Measurements from ENCODE around the gene AFAP1L2. TPM values are rescaled to one million over a fixed set of nuclear protein-coding genes. Genes with fewer than 3 reads are reported as not detected.
A peak's percentile ranks its signal among the peaks of the same experiment; 100 is the strongest.

The AFAP1L2 gene
- total RNA-seq, 5 donors from 2014 or later (not counting 1 experiment from before 2014, with no cell fraction given), result 1.0 to 3.8 (median 2.1) TPM

GRCh38 chr10:114320249-114321116 lies 83.8 kb downstream of the AFAP1L2 start:
- Histone ChIP-seq H3K4me1 (ENCODE audit: control insufficient read depth in 1 of 2, extremely low read depth in 1 of 2, insufficient read depth in 2 of 2, low read length in 2 of 2) (no peaks in the 10 kb centered on the region), H3K9me3 (no peaks in the 10 kb centered on the region), H3K4me3 (ENCODE audit: control insufficient read depth in 1 of 2, extremely low read depth in 1 of 2, low read length in 1 of 2) (no peak overlapping the region), H3K36me3 (ENCODE audit: control insufficient read depth in 2 of 2, extremely low read depth in 1 of 2, insufficient read depth in 1 of 2, low read length in 1 of 2) (no peaks in the 10 kb centered on the region), H3K27ac (ENCODE audit: low read length) (no peak overlapping the region), H3K27me3 (replicated peaks in 1 of 2; ENCODE audit: control insufficient read depth in 2 of 2, extremely low read depth in 1 of 2, insufficient read depth in 2 of 2, low read length in 1 of 2) (peaks cover 0 to 9% of the 10 kb centered on the region in 2 experiments)
- H3K36me3 Mint-ChIP-seq, result no peaks in the 10 kb centered on the region
- H3K4me3 Mint-ChIP-seq, result no peak overlapping the region
- ATAC-seq (replicated peaks in 1 of 4) (no peak), DNase-seq (no peak)
- WGBS (ENCODE audit: insufficient coverage), result 90% methylated on average over 18 of the region's 23 CpGs
- peaks cover 0 to 2% of the 10 kb centered on the region in 2 donors for H3K27me3 Mint-ChIP-seq
- POLR2A ChIA-PET, result no interaction called here
- CTCF ChIA-PET, result no interaction called here
- H3K4me1 Mint-ChIP-seq, result no peaks in the 10 kb centered on the region
- H3K9me3 Mint-ChIP-seq, result no peaks in the 10 kb centered on the region
- H3K27ac Mint-ChIP-seq, result no peak overlapping the region

DNA sequence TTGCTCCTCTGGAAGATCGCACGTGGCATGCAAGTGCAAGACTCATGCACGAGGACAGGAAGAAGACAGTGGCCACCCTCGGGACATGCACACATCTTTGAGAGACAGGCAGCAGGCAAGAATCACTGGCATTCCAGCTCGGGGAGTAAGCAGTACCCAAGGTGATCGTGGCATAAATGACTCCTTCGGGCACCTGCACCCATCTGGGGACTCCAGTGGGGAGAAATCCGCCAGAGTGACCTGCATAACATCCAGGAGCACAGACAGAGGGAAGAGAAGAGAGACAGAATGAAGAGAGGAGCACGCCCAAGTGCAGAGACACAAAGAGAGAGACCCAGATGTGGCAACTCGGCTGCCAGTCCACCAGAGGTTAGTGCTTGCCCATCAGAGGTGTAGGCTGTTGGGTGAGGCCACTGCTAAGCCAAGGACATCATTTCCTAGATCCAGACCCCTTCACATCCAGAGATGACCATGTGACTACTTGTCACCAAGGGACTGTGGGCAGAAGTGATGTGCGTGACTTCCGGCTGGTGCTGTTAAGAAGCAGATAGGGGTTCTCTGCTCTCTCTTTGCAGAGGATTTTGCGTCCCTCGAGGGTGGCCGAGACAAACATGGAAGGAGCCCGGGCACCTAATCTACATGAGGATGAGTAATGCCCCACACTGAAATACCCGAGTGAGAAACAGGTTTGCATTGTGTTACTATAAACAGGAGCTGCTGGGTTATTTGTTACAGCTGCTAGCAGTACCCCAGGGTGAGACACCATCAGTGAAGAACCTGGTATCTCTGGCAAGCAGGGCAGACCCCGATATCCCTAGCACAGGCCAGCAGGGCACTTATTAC lies 84.7 kb downstream of the AFAP1L2 start:
- Mint-ChIP-seq H3K4me3 (no peak overlapping the region), H3K27ac (no peak overlapping the region), H3K36me3 (no peaks in the 10 kb centered on the region), H3K4me1 (no peaks in the 10 kb centered on the region), H3K9me3 (no peaks in the 10 kb centered on the region), H3K27me3 (peaks cover 0 to 2% of the 10 kb centered on the region in 2 donors)
- peaks cover 0 to 9% of the 10 kb centered on the region in 2 experiments for H3K27me3 ChIP-seq (replicated peaks in 1 of 2; ENCODE audit: control insufficient read depth in 2 of 2, extremely low read depth in 1 of 2, insufficient read depth in 2 of 2, low read length in 1 of 2)
- DNase-seq (no peak), ATAC-seq (replicated peaks in 1 of 4) (no peak)
- no peaks in the 10 kb centered on the region for H3K4me1 ChIP-seq (ENCODE audit: control insufficient read depth in 1 of 2, extremely low read depth in 1 of 2, insufficient read depth in 2 of 2, low read length in 2 of 2)
- H3K9me3 ChIP-seq, result no peaks in the 10 kb centered on the region
- no peaks in the 10 kb centered on the region for H3K36me3 ChIP-seq (ENCODE audit: control insufficient read depth in 2 of 2, extremely low read depth in 1 of 2, insufficient read depth in 1 of 2, low read length in 1 of 2)
- no peak overlapping the region for H3K27ac ChIP-seq (ENCODE audit: low read length)
- ChIA-PET POLR2A (no interaction called here), CTCF (no interaction called here)
- no peak overlapping the region for H3K4me3 ChIP-seq (ENCODE audit: control insufficient read depth in 1 of 2, extremely low read depth in 1 of 2, low read length in 1 of 2)
- WGBS (ENCODE audit: insufficient coverage), result 78% methylated on average over 11 of the region's 18 CpGs

DNA sequence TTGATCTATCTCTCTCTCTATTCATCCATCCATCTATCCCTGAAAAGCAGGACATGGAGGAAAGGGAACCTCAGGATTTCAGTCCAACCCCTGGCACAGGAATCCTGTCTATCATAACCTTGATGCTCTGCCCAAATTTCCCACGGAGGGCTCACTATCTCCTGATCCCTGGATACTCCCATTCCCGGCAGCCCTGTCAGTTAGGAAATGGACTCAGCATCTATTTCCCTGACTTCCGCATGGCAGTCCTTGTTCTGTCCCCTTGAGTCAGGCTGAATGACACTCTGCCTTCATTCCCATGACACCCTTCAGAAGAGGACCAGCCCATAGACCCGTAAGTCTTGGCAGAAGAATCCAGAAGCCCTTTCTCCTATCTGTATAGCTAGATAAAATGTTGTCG lies 87.6 kb downstream of the AFAP1L2 start:
- no peaks in the 10 kb centered on the region for H3K9me3 ChIP-seq
- peaks cover 0 to 2% of the 10 kb centered on the region in 2 donors for H3K27me3 Mint-ChIP-seq
- H3K4me3 ChIP-seq (ENCODE audit: control insufficient read depth in 1 of 2, extremely low read depth in 1 of 2, low read length in 1 of 2), result no peak overlapping the region
- peaks cover 0 to 9% of the 10 kb centered on the region in 2 experiments for H3K27me3 ChIP-seq (replicated peaks in 1 of 2; ENCODE audit: control insufficient read depth in 2 of 2, extremely low read depth in 1 of 2, insufficient read depth in 2 of 2, low read length in 1 of 2)
- H3K4me3 Mint-ChIP-seq, result no peak overlapping the region
- no peaks in the 10 kb centered on the region for H3K9me3 Mint-ChIP-seq
- H3K36me3 ChIP-seq (ENCODE audit: control insufficient read depth in 2 of 2, extremely low read depth in 1 of 2, insufficient read depth in 1 of 2, low read length in 1 of 2), result no peaks in the 10 kb centered on the region
- 93% methylated on average over 2 of the region's 5 CpGs for WGBS (ENCODE audit: insufficient coverage)
- H3K36me3 Mint-ChIP-seq, result no peaks in the 10 kb centered on the region
- no peaks in the 10 kb centered on the region for H3K4me1 ChIP-seq (ENCODE audit: control insufficient read depth in 1 of 2, extremely low read depth in 1 of 2, insufficient read depth in 2 of 2, low read length in 2 of 2)
- CTCF ChIA-PET, result interaction anchor here in 1 of 2 donors (0.6 kb wide), 1 partner anchor 470 kb away, joined by 3 read pairs; no protein-coding TSS in a partner anchor
- no peaks in the 10 kb centered on the region for H3K4me1 Mint-ChIP-seq
- no peak overlapping the region for H3K27ac ChIP-seq (ENCODE audit: low read length)
- DNase-seq (no peak), ATAC-seq (replicated peaks in 1 of 4) (no peak)
- H3K27ac Mint-ChIP-seq, result no peak overlapping the region
- POLR2A ChIA-PET, result no interaction called here

DNA sequence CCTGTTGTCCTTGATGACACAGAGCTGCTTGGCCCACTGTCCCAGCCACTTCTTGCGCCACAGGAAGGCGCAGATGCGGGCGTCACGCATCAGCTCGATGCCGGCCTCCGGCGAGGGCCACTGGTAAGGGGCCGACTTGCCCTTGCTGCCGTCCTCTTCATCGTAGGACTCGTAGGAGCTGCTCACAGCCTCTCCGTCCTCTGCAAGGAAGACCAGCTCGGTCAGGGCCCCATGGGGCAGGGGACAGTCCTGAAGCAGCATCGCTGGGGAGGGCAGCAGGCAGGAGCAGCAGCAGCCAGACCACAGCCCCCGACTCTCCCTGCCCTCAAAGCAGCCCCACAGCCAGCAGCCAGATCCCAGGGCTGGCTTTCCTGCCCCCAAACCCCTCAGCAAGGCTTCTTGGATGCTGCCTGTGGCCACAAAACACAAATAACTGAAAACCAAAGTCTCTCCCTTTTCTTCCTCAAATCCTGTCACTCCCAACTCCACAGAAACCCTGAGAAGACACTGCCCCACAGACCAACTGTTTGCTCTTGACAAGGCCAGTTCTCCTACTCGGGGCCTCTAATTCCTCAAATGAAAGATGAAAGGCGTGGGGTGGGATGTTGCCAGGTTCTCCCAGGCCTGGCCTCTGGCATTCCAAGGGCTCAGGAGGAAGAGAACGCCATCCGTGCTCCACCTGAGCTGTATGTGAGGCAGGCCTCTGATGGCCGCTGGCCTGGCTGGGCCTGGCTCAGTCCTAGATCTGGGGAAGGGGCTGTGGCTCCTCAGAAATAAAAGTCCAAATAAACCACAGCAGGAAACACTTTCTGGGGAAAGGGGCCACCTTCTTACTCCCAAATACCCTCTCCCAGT lies 88.5 kb downstream of the AFAP1L2 start:
- no peak for ATAC-seq (replicated peaks in 1 of 4)
- H3K4me1 Mint-ChIP-seq, result no peaks in the 10 kb centered on the region

GRCh38 chr10:114313866-114314265 lies 90.4 kb downstream of the AFAP1L2 start:
- Histone ChIP-seq H3K9me3 (no peaks in the 10 kb centered on the region), H3K27me3 (replicated peaks in 1 of 2; ENCODE audit: control insufficient read depth in 2 of 2, extremely low read depth in 1 of 2, insufficient read depth in 2 of 2, low read length in 1 of 2) (peaks cover 0 to 9% of the 10 kb centered on the region in 2 experiments), H3K36me3 (ENCODE audit: control insufficient read depth in 2 of 2, extremely low read depth in 1 of 2, insufficient read depth in 1 of 2, low read length in 1 of 2) (no peaks in the 10 kb centered on the region), H3K4me1 (ENCODE audit: control insufficient read depth in 1 of 2, extremely low read depth in 1 of 2, insufficient read depth in 2 of 2, low read length in 2 of 2) (no peaks in the 10 kb centered on the region), H3K4me3 (ENCODE audit: control insufficient read depth in 1 of 2, extremely low read depth in 1 of 2, low read length in 1 of 2) (no peak overlapping the region), H3K27ac (ENCODE audit: low read length) (no peak overlapping the region)
- Mint-ChIP-seq H3K4me1 (no peaks in the 10 kb centered on the region), H3K27ac (no peak overlapping the region), H3K36me3 (no peaks in the 10 kb centered on the region), H3K4me3 (no peak overlapping the region), H3K9me3 (no peaks in the 10 kb centered on the region), H3K27me3 (no peaks in the 10 kb centered on the region)
- 88% methylated on average over 11 of the region's 11 CpGs for WGBS (ENCODE audit: insufficient coverage)
- no peak for DNase-seq
- no peak for ATAC-seq (replicated peaks in 1 of 4)
- ChIA-PET CTCF (no interaction called here), POLR2A (no interaction called here)

More for the DNA sequence above, 88.5 kb downstream of the AFAP1L2 start:
- Mint-ChIP-seq H3K9me3 (no peaks in the 10 kb centered on the region), H3K36me3 (no peaks in the 10 kb centered on the region), H3K27me3 (peaks cover 0 to 2% of the 10 kb centered on the region in 2 donors), H3K4me3 (no peak overlapping the region), H3K27ac (no peak overlapping the region)
- Histone ChIP-seq H3K9me3 (no peaks in the 10 kb centered on the region), H3K27me3 (replicated peaks in 1 of 2; ENCODE audit: control insufficient read depth in 2 of 2, extremely low read depth in 1 of 2, insufficient read depth in 2 of 2, low read length in 1 of 2) (peaks cover 0 to 14% of the 10 kb centered on the region in 2 experiments), H3K27ac (ENCODE audit: low read length) (no peak overlapping the region), H3K4me3 (ENCODE audit: control insufficient read depth in 1 of 2, extremely low read depth in 1 of 2, low read length in 1 of 2) (no peak overlapping the region), H3K36me3 (ENCODE audit: control insufficient read depth in 2 of 2, extremely low read depth in 1 of 2, insufficient read depth in 1 of 2, low read length in 1 of 2) (no peaks in the 10 kb centered on the region), H3K4me1 (ENCODE audit: control insufficient read depth in 1 of 2, extremely low read depth in 1 of 2, insufficient read depth in 2 of 2, low read length in 2 of 2) (no peaks in the 10 kb centered on the region)
- ChIA-PET CTCF (no interaction called here), POLR2A (no interaction called here)
- 84% methylated on average over 20 of the region's 22 CpGs for WGBS (ENCODE audit: insufficient coverage)
- DNase-seq, result peak in 1 of 35 experiments; percentile 16

DNA sequence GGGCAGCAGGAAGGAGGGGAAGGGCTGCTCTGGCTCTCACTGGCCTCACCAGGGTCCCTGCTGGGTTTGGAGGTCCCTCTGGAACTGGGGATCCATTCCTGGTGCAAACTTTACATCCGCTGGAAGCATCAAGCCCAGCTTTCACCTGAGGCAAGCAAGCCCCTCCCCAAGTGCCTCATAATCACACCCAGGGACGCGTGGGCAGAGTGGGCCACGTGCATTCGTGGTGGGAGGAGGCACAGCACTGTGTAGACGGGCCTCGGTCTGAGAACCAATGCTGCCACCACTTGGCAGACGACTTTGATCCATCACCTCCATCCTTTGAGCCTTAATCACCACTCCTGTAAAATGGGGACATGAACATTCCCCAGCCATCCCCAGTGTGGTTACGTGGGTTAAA lies 91.2 kb downstream of the AFAP1L2 start:
- 68% methylated on average over 6 of the region's 9 CpGs for WGBS (ENCODE audit: insufficient coverage)
- H3K27me3 Mint-ChIP-seq, result no peaks in the 10 kb centered on the region
- ChIA-PET CTCF (no interaction called here), POLR2A (interaction anchor here in 1 of 2 donors (0.6 kb wide), 1 partner anchor 298 kb away, joined by 6 read pairs; no protein-coding TSS in a partner anchor)
- Histone ChIP-seq H3K36me3 (ENCODE audit: control insufficient read depth in 2 of 2, extremely low read depth in 1 of 2, insufficient read depth in 1 of 2, low read length in 1 of 2) (no peaks in the 10 kb centered on the region), H3K27ac (ENCODE audit: low read length) (no peak overlapping the region), H3K4me3 (ENCODE audit: control insufficient read depth in 1 of 2, extremely low read depth in 1 of 2, low read length in 1 of 2) (no peak overlapping the region), H3K9me3 (no peaks in the 10 kb centered on the region), H3K4me1 (ENCODE audit: control insufficient read depth in 1 of 2, extremely low read depth in 1 of 2, insufficient read depth in 2 of 2, low read length in 2 of 2) (no peaks in the 10 kb centered on the region), H3K27me3 (replicated peaks in 1 of 2; ENCODE audit: control insufficient read depth in 2 of 2, extremely low read depth in 1 of 2, insufficient read depth in 2 of 2, low read length in 1 of 2) (peaks cover 0 to 9% of the 10 kb centered on the region in 2 experiments)
- DNase-seq (no peak), ATAC-seq (replicated peaks in 1 of 4) (no peak)
- H3K36me3 Mint-ChIP-seq, result no peaks in the 10 kb centered on the region
- no peak overlapping the region for H3K27ac Mint-ChIP-seq
- no peak overlapping the region for H3K4me3 Mint-ChIP-seq
- H3K4me1 Mint-ChIP-seq, result no peaks in the 10 kb centered on the region
- H3K9me3 Mint-ChIP-seq, result no peaks in the 10 kb centered on the region

Data from T-cell (primary cell).